SK-N-DZ (cell line): ENCODE results near the gene PRKN.

Experiments
- DNase-seq: peaks from one replicate; pipeline ENCODE4 v3.0.0-alpha.2; 2015; ENCODE audit warnings: low spot score

PRKN gene

DNA sequence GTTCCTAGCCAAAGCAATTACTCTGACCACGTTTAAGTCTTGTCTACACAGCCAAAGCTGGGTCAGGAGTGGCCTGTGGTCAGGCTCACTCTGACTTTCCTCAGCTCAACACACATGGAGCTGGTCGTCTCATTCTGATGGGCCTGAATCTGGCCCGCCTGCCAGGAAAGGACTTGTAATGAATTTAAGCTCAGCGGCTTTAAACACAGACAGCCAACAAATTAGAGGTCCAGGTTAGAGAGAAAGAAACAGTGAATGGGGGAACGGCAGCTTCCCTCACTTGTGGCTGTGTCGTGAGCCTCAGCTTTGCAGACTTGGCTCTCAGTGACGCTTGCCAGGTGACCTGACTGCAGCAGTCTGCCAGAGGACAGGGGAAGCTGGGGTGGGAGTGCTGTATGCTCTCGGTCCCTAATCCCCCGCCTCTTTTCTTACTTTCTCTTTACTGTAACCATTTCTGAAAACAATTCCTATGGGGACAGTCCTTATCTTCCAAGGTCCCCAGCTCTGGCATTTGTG is 1331.8 kb downstream of the PRKN start:
- DNase-seq: peak; percentile 36

DNA sequence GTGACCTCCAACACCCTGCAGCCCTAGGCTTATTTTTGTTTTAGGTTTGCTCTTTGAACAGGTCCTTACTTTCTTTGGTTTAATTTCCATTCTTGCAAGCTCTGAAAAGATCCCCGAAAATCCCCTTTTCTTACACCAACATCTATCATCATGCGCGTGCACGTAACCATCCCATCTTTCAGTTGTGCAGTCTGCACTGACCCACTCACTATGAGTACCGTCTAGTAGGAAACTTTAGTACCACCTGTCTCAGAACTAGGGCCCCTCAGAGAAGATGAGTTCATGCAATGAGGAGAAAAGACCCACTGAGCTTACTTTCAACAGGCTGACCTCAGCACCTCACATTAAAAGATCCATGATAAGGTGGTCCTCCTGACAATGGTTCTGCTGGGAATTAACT is 1333.1 kb downstream of the PRKN start:
- DNase-seq: no peak

DNA sequence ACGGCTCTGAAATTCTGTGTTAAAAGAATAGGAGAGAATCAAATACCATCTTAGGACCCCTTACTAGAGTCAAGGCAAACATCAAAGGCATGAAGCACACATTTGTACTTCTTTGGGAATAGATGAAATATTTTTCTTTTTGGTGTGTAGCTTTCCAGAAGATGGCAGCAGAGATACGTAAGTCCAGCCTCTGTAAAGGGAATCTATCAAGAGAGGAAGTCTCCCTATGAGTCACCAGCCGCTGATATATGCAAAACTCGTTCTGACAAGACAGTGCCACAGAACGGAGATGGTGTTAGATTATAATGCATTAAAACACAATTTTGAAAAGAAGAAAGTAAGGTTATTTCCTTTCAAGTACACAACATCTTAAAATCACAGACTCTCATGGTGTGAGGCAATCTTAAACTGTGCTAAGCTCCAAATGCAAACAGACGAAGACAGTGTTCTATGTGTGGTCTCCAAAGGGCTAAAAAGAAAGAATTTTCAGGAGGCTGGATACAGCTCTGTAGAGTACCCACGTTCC is 1333.7 kb downstream of the PRKN start:
- peak; percentile 75 for DNase-seq

DNA sequence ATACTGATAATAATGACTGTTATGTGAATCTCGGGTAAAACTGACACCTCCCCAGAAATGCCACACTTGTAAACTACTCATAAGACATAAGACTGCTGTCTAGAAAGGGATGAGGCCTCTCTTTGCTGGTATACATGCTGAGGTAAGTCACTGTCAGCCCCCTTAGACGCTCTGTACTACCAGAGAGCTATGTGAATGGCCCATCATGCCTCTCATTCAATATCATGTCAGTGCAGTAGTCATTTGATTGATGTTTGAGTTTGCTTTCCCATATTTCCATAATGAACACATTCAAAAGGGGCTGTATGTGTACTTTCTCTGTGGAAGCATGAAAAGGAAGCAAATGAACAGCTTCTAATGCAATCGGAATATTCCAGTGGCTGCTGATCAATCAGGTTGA is 1334.3 kb downstream of the PRKN start:
- DNase-seq: no peak

- DNase-seq: no peak
These were observed 1337.8 kb downstream of the PRKN start for GRCh38 chr6:161389756-161390155.

DNA sequence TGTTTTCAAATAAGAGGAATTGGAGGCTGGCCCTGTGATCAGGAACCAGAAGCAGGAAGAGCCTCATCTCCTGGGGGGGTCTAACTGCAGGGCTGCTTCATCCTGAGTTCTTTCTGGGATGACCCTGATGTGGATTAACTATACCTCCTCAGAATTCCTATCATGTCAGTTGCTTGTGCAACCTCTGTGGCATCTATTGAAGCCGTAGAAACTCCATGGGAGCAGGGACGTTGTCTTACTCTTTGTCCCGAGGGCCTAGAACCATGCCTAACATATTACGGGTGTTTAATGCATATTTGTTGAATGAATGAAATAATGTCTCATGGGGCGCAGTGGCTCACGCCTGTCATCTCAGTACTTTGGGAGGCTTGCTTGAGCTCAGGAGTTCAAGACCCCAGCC is 1343.6 kb downstream of the PRKN start:
- DNase-seq: no peak

DNA sequence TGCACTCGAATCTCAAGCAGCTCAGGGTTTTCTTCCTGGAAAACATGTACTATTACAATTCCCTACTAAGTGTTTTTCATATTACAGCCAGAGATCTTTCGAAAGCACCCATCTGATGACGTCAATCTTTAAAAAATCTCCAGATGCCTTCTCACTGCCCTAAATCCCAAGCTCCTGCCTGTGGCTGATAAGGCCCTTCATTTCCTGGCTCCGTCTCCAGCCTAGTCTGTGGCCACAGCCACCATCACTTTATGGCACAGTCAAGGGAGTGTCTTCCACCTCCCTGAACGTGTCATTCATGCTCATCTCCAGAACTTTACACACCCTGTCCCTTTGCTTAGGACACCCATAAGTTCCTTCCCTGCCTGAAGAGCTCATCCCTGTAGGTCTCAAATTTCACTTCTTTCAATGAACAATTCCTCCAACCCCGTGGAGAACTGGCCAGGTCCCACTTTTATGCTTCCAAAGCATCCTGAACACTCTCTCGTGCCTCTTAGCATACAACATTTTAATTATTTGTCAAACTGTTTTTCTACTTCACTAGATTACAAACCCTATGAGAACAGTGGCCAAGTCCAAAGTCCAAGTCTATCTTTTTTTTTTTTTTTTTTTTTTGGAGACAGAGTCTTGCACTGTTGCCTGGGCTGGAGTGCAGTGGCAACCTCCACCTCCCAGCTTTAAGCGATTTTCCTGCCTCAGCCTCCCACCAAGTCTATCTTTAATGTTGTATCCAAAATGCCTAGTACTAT is 1347.6 kb downstream of the PRKN start:
- DNase-seq: peak; percentile 39

DNA sequence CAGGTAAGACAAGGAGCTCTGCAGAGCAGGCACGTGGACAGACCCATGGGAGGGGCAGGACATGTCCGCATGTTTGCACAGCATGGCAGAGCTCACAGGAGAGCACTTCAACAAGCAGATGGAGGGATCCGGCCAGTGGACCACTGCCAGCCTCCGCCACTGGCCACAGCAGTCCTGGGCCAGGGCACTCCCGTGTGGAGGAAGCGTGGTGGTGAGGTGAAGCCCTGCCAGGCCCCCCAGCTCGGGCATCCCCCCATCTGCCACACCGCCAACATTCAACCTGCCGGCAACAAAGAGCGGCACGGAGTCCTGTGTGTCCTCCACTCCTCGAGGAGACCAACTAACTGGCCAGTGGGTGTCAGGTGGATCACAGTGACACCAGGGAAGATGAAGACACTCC is 1349.5 kb downstream of the PRKN start:
- no peak for DNase-seq

GRCh38 chr6:161377116-161377515 is 1350.5 kb downstream of the PRKN start:
- no peak for DNase-seq

GRCh38 chr6:161376367-161376766 is 1351.2 kb downstream of the PRKN start:
- no peak for DNase-seq

DNA sequence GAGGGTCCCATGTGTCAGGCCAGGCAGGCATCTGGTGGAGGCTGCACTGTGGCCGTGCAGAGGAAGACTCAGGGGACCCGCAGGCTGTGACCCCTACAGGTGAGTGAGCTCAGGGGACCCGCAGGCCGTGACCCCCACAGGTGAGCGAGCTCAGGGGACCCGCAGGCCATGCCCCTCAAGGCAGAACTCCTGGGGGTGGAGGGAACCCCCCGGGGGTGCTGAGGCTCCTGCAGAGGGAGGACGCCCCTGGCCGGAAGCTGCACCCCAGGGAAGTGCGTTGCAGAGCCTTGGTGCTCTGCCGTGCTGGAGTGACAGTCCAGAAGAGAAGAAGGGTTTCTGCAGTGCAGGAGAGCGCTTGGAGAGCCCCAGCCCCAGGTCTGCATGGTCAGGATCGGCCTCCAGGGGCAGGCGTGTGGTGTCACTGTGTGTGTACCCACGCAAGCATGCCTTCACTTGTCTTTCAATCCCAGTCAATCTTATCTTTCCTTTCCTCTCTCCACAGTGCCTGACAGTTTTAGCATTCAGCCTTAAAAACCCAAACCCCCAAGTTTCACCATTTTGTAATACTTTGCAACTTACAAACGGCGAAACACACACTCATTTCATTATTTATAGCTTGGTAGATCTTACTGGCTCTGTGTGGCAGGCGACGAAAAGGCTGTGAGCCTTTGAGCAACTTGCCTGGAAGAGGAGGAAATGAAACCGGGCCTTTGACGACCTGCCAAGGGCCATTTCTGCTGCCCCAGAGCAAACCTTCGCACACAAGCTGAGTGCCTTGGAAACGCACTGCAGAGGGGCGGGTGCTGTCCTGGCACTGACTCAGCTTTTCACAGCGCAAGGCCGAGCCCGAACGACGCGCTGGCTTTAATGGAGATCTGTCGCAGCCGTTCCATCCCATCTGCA is 1352.3 kb downstream of the PRKN start:
- DNase-seq: peak; percentile 77

DNA sequence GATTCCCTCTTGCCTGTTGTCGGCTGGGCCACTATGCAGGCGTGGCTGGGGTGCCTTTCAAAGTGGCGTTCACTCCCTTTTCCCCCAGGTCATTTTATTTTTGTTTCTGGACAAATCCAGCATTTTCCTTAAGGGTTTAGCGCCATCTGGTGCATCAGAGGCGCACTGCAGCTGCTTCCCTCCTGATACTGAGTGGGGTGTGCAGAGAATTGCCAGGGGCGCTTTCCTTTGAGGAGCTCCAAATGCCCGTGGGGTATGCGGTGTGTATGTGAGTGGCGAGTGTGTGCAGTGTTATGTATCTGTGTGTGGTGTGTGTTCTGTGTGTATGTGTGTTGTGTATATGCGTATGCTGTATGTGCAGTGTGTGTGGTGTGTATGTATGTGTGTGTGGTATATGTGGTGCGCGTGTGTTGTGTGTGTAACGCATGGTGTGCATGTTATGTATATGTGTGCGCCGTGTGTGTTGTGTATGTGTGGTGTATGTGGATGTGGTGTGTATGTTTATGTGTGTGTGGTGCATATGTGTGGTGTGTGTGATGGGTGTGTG is 1353.6 kb downstream of the PRKN start:
- DNase-seq: peak; percentile 76

- no peak for DNase-seq
These were observed 1355.2 kb downstream of the PRKN start for GRCh38 chr6:161372422-161372793.

DNA sequence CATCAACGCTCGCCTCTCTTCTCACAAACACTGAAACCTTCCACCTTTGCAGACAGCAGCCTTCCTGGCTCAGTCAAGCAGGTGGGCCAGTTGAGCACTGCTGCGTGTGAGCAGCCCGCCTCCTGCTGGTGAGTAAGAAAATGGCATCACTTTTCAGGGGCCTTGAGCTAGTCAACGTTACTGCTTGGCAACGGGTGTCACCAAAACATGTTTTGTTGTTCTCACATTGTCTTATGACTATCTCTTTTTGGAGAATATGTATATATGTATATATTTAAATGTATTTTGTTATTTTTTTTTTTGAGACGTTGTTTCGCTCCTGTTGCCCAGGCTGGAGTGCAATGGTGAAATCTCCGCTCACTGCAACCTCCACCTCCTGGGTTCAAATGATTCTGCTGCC is 1356.7 kb downstream of the PRKN start:
- peak; percentile 67 for DNase-seq

DNA sequence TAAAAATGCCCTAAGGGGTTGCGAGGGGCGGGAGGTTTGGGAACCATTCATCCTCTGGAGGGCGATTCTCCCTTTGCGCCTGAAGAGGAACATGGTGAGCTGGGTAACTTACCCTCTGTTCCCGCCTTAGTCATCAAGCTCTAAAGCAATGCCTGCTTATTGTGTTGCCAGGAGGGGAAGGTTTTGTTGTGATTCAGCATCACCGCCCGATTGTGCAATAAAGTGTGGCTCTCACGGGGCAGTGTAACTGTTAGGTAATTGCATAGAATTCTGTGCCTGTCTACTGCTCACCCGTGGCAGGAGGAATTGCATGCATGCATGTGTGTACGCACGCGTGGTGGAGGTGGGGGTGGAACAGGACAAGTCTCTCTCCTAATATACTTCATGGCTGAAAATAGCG is 1358.2 kb downstream of the PRKN start:
- DNase-seq: no peak

DNA sequence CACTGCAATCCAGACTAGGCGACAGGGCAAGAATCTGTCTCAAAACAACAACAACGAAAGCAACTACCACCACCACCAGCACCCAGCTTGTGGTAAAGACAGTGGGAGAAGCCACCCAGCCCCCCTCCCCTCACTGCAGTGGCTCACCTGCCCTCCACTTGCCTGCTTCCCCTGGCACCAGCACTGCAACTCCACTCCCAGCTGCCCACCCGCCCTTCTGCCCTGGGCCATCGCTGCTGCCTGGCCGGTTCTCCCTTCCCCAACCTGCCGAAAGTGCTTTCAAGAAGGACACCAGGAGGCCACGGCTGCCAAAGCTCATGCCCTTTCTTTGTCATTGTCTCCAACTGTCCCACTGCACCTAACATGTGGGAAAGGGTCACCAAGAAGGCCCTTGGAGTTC is 1359.1 kb downstream of the PRKN start:
- DNase-seq: no peak

DNA sequence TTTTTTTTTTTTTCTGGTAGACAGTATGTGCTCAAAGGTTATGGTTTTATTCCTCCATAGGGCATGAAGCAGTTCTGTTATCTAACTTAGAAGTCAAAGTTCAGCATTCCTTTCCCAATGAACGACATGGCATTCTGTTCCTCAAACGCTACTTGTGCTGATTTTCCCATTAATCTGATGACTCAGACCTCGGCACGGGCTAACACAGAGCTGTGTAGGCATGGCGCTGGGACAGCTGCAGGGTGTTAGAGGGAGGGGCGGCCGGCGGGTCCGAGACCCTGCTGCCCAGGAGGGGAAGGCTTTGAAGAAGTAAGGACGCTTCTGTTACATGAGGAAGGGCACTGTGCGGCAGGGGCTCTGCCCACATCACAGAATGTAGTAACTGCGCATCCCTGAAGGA is 1360.1 kb downstream of the PRKN start:
- no peak for DNase-seq

GRCh38 chr6:161366301-161366923 is 1361.2 kb downstream of the PRKN start:
- DNase-seq: no peak

DNA sequence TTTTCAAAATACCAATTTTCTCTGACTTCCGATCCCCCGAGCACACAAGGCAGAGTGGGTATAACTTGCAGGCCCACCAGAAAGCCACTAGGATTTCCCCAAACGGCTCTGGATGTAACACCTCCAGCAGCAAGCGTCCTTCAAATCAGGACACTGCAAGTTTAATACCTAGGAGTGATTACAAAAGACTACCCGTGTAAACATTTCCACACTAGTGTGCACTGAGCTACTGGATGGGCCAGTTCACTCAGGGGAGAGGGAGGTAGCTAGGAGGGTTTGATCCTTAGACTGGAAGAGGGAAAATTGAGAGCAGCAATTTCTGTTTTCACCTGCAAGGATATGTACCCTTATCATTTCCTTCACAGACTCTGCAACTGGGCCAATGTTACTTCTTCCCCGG is 1361.9 kb downstream of the PRKN start:
- DNase-seq: no peak

- DNase-seq: no peak
These were observed 1364.3 kb downstream of the PRKN start for GRCh38 chr6:161363286-161363685.

GRCh38 chr6:161362266-161362665 is 1365.3 kb downstream of the PRKN start:
- DNase-seq: no peak

DNA sequence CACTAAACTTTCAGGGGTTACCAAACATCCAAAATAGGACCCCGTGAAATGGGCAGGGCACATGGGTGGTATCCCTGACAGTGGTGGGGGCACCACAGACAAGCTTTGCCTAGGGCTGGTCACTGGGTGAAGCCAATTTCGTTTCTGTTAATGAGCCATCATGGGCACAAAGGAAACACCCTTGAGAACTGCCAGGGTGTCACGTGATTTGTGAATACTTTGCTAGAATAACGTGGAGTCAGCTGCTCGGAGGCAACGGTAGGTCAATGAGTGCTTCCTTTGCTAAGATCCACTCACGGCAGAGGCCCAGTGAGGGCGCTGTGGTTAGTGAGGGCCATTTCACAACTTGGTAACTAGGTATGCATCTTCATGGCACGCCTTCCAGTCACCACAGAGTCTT is 1366.0 kb downstream of the PRKN start:
- no peak for DNase-seq
